Kidney epithelial cell (primary cell): ENCODE data around the gene COQ6. TPM values are rescaled to one million over a fixed set of nuclear protein-coding genes. Genes with fewer than 3 reads are reported as not detected.

Experiments used
- DNase-seq: peaks from one replicate; pipeline ENCODE4 v3.0.0-alpha.2; 2010; ENCODE audit warnings: low read depth
- H3K27me3 ChIP-seq: 2 replicates; pipeline ENCODE4 v1.6.0; 2011; ENCODE audit warnings: low read length; ENCODE audit not compliant: control insufficient read depth, insufficient read depth
- H3K36me3 ChIP-seq: 2 replicates; pipeline ENCODE4 v1.5.1; 2011; ENCODE audit warnings: low read length; ENCODE audit not compliant: control insufficient read depth, insufficient read depth
- H3K4me3 ChIP-seq: 2 replicates; pipeline ENCODE4 v1.5.1; 2011; ENCODE audit warnings: low read depth, mild to moderate bottlenecking, control low read depth, low read length
- total RNA-seq: library from RNA; depleted of rRNA; stranded (reverse); fragments of >200 nt; gene quantifications from 2 replicates; pipeline ENCODE4 v1.2.3, GENCODE V29; 2015
- TF ChIP-seq, protein P1 (sequence below): IDR thresholded peaks from 2 replicates; pipeline ENCODE4 v1.5.1; 2011; ENCODE audit warnings: mild to moderate bottlenecking, moderate library complexity, low read length, control low read depth, inconsistent platforms; ENCODE audit not compliant: insufficient read depth, poor library complexity, severe bottlenecking

Gene COQ6
- total RNA-seq, 1 donor from 2014 or later: 24.4 TPM

- no peak for DNase-seq
- TF ChIP-seq, protein P1, sequence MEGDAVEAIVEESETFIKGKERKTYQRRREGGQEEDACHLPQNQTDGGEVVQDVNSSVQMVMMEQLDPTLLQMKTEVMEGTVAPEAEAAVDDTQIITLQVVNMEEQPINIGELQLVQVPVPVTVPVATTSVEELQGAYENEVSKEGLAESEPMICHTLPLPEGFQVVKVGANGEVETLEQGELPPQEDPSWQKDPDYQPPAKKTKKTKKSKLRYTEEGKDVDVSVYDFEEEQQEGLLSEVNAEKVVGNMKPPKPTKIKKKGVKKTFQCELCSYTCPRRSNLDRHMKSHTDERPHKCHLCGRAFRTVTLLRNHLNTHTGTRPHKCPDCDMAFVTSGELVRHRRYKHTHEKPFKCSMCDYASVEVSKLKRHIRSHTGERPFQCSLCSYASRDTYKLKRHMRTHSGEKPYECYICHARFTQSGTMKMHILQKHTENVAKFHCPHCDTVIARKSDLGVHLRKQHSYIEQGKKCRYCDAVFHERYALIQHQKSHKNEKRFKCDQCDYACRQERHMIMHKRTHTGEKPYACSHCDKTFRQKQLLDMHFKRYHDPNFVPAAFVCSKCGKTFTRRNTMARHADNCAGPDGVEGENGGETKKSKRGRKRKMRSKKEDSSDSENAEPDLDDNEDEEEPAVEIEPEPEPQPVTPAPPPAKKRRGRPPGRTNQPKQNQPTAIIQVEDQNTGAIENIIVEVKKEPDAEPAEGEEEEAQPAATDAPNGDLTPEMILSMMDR: no peak
- H3K4me3 ChIP-seq: no peak overlapping the region
- no peaks in the 10 kb centered on the region for H3K36me3 ChIP-seq
- no peaks in the 10 kb centered on the region for H3K27me3 ChIP-seq
These were observed 5.5 kb upstream of the COQ6 start for GRCh38 chr14:73944432-73945158.

DNA sequence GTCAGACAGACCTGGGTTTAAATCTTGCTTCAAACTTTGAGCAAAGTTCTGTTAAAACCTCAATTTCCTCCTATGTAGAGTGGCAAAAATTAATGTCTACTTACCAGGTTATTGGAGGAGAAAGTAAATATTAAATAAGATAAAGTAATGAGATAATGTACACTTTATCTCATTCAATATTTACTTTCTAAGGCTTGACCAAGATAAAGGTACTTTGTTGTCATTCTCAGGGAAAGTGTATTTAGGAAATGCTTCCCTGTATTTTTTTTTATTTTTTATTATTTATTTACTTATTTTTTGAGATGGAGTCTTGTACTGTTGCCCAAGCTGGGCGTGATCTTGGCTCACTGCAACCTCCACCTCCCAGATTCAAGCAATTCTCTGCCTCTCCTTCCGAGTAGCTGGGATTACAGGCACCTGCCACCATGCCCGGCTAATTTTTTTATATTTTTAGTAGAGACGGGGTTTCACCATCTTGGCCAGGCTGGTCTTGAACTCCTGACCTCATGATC lies 4.9 kb upstream of the COQ6 start:
- TF ChIP-seq, protein P1: no peak
- no peak for DNase-seq
- Histone ChIP-seq H3K4me3 (no peak overlapping the region), H3K27me3 (no peaks in the 10 kb centered on the region), H3K36me3 (no peaks in the 10 kb centered on the region)

DNA sequence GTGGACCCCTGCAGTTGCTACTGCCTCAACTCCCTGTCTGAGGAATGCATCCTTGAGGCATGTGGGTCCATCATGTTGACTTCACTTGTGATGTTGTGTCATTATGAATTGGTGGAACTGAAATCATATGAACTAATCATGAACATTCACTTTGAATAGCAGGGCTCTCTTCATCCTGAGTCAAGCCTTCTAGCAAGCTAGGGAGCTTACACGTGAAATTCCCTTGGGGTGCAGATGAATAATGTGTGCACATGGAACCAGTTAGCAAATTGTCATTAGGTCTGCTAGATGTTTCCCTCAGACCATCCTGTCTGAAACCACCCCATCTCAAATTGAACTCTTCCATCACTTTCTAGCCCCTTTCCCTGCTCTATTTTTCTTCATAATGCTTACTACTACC lies 3.6 kb downstream of the COQ6 start:
- no peaks in the 10 kb centered on the region for H3K36me3 ChIP-seq
- TF ChIP-seq, protein P1: no peak

GRCh38 chr14:73955674-73956073 lies 5.6 kb downstream of the COQ6 start:
- TF ChIP-seq, protein P1: no peak
- H3K4me3 ChIP-seq: no peak overlapping the region
- H3K36me3 ChIP-seq: no peaks in the 10 kb centered on the region
- H3K27me3 ChIP-seq: no peaks in the 10 kb centered on the region
- DNase-seq: no peak

More for the DNA sequence above, 3.6 kb downstream of the COQ6 start:
- no peaks in the 10 kb centered on the region for H3K27me3 ChIP-seq
- no peak for DNase-seq
- no peak overlapping the region for H3K4me3 ChIP-seq

DNA sequence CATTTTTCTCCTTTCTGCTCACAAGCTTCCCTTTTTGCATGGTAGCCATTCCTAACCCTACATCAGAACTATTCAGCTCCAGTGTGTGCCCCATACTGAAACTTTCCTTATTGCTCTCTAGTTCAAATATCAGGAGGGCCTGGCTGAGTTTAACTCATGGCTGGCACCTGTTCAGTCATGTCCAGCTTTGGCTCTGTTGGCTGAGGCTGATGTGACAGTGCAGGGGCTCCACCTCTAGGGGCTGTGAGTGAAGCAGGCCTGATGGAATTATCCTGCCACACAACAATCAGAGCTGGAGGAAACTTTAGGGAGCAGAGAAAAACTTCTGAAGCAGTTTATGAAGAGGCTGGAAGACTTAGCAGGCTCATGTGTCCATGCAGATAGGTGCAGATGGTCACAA lies 8.5 kb downstream of the COQ6 start:
- TF ChIP-seq, protein P1: no peak
- Histone ChIP-seq H3K27me3 (no peaks in the 10 kb centered on the region), H3K36me3 (peaks cover 3% of the 10 kb centered on the region), H3K4me3 (no peak overlapping the region)
- no peak for DNase-seq

- peaks cover 3% of the 10 kb centered on the region for H3K36me3 ChIP-seq
- no peak overlapping the region for H3K4me3 ChIP-seq
- no peaks in the 10 kb centered on the region for H3K27me3 ChIP-seq
- TF ChIP-seq, protein P1: no peak
- DNase-seq: no peak
These were observed 11.1 kb downstream of the COQ6 start for GRCh38 chr14:73961192-73961591.
